ENCODE measurements around the gene CD74.

The CD74 gene

DNA sequence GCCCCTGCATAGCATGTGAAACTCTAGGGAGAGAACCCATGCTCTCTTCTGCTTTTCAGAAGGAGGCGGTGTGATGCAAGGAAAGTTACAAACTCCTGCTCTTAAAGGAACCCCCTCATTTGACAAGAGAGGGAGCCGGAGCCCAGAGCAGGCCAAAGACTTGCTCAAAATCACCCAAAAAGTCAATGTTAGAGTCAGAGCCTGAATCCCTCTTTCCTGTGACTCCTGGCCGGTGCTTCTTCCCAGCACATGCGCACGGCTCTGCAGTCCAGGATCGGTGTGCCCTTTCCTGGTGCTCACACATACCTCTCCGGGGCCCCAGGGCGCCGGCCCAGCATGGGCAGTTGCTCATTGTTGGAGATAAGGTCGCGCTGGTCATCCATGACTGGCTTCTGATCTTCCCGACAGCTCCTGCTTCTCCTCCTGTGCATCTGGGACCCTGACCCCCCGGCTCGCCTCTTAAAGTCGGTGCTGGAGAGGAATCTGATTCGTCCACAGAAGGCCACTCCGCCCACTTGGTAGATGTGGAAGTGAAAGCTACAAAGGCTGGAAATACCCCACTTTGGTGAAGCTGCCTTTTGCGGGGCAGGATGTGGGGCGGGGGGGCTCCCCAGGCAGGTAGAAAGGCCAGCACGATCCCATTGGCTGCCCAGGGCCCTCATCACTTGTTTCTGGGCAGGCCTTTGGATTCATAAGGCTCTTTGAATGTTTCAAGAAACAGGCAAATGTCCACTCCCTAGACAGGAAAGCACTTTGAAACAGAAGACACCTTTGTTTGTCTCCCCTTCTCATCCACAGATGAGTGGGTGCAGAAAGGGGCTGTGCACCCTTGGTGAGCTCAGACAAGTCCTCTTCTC lies at the start of gene CD74:
CD74 (minus strand) TSS at position 592 of the 857 bp plus-strand sequence; CDS start at position 431, 161 bp downstream.
- TF ChIP-seq GATA3 (IDR thresholded peaks at IDR 0.05; ENCODE audit: low read depth, low read length): no peak
- TF ChIP-seq GATA2 (IDR thresholded peaks at IDR 0.05; ENCODE audit: low read depth, low read length): no peak

DNA sequence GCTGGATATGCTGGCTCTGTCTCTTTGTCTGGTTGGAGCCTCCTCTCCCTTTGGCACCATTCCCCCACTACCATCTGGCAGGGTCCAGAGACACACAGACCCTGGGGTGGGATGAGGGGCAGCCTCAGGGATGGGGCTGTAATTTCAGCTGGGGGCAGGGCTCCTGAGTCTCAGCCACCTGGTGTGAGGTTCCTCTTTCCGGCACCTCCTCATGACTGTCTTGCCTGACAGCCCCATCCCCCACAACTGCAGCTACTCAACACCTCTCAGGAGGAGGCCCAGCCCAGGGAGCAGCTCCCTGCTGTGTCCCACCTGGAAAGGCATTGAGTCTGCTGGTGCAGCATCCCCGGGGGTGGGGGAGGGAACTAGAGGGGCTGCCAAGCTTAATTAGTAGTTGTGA lies 48.5 kb upstream of the CD74 start:
- TF ChIP-seq GATA3 (IDR thresholded peaks at IDR 0.05; ENCODE audit: low read depth, low read length) (no peak), GATA2 (IDR thresholded peaks at IDR 0.05; ENCODE audit: low read depth, low read length) (no peak)

- no peak for TF ChIP-seq GATA2 (IDR thresholded peaks at IDR 0.05; ENCODE audit: low read depth, low read length)
- TF ChIP-seq GATA3 (IDR thresholded peaks at IDR 0.05; ENCODE audit: low read depth, low read length): no peak
Measured at GRCh38 chr5:150460781-150461180, 48.1 kb upstream of the CD74 start.

DNA sequence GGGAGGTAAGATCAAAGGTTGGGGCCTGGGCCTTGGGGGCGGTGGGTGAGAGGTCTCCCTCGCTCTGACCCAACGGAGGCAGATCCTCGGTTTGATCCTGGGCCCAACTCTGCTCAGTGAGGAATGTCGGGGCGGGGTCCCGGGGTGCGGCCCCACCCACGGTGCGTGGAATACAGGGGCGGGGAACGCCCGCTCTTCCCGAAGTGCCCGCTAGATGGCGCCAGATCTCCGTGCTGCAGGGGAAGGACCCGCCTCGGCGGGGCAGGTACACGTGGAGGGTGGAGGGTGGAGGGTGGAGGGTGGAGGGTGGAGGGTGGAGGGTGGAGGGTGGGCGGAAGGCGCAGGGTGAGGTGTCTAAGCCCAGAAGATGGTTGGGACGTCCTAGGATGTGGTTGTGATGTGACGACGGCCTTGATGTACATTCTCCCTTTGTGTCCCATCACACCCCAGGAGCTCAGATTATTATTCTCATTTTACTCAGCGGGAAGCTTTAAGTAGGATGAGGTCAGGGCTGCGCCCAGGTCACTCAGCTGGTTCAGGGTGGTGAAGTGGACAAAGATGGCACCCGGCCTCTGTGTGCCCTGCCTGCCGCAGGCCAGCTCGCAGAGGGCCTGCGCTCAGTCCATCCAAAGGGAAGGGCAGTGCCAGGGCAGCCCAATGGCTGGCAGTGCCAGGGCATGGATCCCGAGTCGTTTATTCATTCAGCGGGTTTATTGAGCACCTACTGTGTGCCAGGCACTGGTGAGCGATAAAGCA lies 46.3 kb upstream of the CD74 start:
- TF ChIP-seq GATA3 (IDR thresholded peaks at IDR 0.05; ENCODE audit: low read depth, low read length): no peak
- no peak for TF ChIP-seq GATA2 (IDR thresholded peaks at IDR 0.05; ENCODE audit: low read depth, low read length)

- no peak for TF ChIP-seq GATA2 (IDR thresholded peaks at IDR 0.05; ENCODE audit: low read depth, low read length)
- no peak for TF ChIP-seq GATA3 (IDR thresholded peaks at IDR 0.05; ENCODE audit: low read depth, low read length)
Measured at GRCh38 chr5:150457562-150458240, 45.0 kb upstream of the CD74 start.

DNA sequence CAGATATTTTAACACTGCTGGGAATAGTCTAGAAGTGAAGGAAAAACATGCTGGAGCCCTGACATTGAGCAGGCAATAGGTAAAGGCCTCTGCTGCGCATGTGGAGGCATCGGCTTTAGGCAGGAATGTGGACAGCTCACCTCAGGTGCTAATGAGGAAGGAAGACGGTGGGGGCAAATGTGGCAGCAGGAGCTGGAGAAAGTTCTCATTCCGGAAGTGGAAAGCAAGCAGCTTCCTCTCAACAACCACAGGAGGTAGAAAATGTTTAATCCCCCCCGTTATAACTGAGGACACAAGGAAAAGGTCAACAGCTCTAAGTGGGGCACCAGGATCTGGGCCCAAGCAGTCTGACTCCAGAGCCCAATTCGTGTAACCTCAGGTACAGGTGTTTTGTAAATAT lies 44.4 kb upstream of the CD74 start:
- TF ChIP-seq GATA3 (IDR thresholded peaks at IDR 0.05; ENCODE audit: low read depth, low read length): no peak
- TF ChIP-seq GATA2 (IDR thresholded peaks at IDR 0.05; ENCODE audit: low read depth, low read length): no peak

DNA sequence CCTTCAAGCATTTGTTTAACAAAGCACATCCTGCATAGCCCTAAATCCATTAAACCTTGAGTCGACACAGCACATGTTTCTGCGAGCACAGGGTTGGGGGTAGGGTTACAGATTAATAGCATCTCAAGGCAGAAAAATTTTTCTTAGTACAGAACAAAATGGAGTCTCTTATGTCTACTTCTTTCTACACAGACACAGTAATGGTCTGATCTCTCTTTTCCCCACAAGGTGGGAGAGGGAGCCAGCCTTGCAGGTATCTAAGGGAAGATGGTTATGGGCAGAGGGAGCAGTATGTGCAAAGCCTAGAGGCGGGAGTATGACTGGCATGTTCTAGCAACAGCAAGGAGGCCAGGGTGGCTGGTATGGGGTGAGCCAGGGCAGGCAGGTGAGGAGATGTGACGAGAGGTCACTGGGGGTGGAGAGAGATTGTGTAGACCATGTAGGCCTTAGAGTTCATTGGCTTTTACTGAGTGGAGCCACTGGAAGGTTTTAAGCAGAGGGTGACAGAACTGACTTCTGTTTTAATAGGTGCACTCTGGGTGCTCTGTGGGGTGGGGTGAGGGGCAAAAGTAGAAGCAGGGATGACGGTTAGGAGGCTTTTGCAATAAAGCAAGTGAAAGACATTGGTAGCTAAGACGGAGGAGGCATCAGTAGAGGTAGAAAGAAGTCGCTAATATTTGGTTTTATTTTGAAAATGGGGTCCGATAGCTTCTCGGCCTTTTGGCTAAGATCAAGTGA lies 42.0 kb upstream of the CD74 start:
- TF ChIP-seq GATA3 (IDR thresholded peaks at IDR 0.05; ENCODE audit: low read depth, low read length) (no peak), GATA2 (IDR thresholded peaks at IDR 0.05; ENCODE audit: low read depth, low read length) (no peak)

- TF ChIP-seq GATA2 (IDR thresholded peaks at IDR 0.05; ENCODE audit: low read depth, low read length): no peak
- no peak for TF ChIP-seq GATA3 (IDR thresholded peaks at IDR 0.05; ENCODE audit: low read depth, low read length)
Measured at GRCh38 chr5:150452914-150453313, 40.2 kb upstream of the CD74 start.

DNA sequence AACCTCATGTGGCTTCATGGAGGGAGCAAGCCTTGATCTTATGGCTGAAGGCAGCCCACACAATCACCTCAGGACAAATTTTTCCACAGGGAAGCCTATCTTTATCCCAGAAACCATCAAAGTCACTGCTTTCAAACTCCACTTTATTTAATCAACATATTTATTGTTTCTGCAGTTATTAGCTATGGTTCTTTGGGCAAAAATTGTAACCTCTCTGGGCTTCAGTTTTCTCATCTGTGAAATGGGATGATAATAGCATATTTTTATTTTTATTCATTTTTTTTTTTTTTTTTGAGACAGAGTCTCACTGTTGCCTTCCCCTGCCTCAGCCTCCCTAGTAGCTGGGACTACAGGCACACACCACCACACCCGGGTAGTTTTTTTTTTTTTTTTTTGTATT lies 38.9 kb upstream of the CD74 start:
- TF ChIP-seq GATA3 (IDR thresholded peaks at IDR 0.05; ENCODE audit: low read depth, low read length) (no peak), GATA2 (IDR thresholded peaks at IDR 0.05; ENCODE audit: low read depth, low read length) (no peak)

DNA sequence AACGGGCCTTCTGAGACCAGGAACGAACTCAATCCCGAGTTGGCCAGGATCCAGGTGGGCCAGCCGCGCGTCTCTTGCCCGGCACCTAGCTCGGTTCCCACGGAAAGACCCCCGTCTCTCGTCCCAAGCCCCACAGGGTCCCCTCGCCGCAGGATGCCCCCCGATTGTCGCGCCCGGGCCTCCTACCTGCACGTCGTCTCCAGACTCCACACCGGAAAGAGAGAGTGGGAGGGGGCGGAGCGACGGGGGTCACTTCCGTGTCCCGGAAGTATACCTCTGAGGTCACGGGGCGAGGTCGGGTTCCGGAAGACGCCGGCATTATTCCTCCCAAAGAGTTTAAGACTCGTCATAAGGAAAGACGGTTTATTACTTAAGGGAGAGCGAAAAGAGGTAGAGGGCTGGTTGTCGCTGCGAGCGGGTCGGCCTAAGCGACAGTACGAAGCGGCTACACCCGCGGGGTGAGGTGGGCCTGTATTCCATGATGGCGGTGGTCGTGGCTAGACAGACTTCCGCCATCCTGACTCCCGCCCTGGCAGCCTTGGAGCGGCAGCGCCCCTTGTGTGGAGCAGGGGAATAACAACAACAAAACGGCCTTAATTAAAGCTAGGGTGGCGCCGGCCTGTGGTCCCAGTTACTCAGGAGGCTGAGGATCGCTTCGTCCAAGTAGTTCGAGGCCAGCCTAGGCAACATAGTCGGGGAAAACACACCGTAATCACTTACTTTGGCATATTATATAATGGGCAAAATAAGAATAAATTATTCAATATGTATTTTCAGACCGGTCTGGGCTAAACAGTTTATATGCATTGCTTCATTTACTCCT lies 37.0 kb upstream of the CD74 start, which contains the start of gene RPS14:
RPS14 (minus strand) TSS at position 223 of the 823 bp plus-strand sequence. CDS start 2,006 bp downstream, outside the sequence.
- TF ChIP-seq GATA2 (IDR thresholded peaks at IDR 0.05; ENCODE audit: low read depth, low read length): no peak
- no peak for TF ChIP-seq GATA3 (IDR thresholded peaks at IDR 0.05; ENCODE audit: low read depth, low read length)

DNA sequence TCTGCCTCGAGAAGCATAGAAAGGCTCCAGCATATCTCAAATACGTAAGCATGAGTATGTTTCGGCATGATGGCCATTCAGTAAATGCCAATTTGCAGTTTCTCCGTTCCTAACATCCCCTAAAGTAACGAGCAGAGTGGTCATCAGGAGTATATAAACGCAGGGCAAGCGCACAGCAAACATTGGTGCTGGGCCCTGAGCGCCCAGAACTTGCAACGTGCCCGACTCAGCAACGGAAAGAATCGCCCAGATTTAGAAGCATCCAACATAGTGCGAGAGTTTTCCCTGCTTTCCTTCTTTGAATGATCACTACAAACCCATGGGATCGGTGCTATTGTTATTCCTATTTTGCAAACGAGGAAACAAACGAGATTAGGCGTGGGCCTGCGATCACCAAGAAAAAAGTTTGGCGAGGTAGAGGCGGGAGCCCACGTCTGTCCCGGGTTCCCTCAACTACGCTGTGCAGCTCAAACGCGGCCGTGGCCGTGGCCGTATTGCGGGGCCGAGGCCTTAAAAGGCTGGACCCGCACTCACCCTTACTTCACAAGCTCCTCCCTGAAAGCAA lies 36.3 kb upstream of the CD74 start:
- no peak for TF ChIP-seq GATA2 (IDR thresholded peaks at IDR 0.05; ENCODE audit: low read depth, low read length)
- no peak for TF ChIP-seq GATA3 (IDR thresholded peaks at IDR 0.05; ENCODE audit: low read depth, low read length)

GRCh38 chr5:150448334-150448733 lies 35.6 kb upstream of the CD74 start:
- TF ChIP-seq GATA2 (IDR thresholded peaks at IDR 0.05; ENCODE audit: low read depth, low read length): no peak
- no peak for TF ChIP-seq GATA3 (IDR thresholded peaks at IDR 0.05; ENCODE audit: low read depth, low read length)

All from SH-SY5Y (cell line).